Caco-2 (cell line): ENCODE measurements around the gene GFOD1. TPM values are rescaled to one million over a fixed set of nuclear protein-coding genes. Genes with fewer than 3 reads are reported as not detected.

ENCODE experiments used
- BruUV-seq: library from RNA; stranded (reverse); fragments of 400-500 nt; replicated peaks from 2 replicates; lab custom pipeline; 2021; lab: Mats Ljungman, UMichigan
- CTCF ChIA-PET: fragments of 300-600 bp; sonication (Branson Sonifier 250); formaldehyde crosslinking; loops from one replicate; lab custom pipeline; 2022; ENCODE audit warnings: antibody characterized with exemption; lab: Charles Lee
- POLR2A ChIA-PET: fragments of 300-600 bp; sonication (Branson Sonifier 250); formaldehyde crosslinking; loops from one replicate; lab custom pipeline; 2022; ENCODE audit warnings: antibody characterized with exemption; lab: Charles Lee
- DNase-seq, 2 experiments: peaks; one replicate each; pipeline versions ENCODE4 v3.0.0 to v3.0.0-alpha.2; 2020 to 2022
- H3K27me3 ChIP-seq: replicated peaks from 2 replicates; pipeline ENCODE4 v1.6.0; 2011; ENCODE audit warnings: low read length; ENCODE audit not compliant: control insufficient read depth, insufficient read depth
- H3K36me3 ChIP-seq: 2 replicates; pipeline ENCODE4 v1.5.1; 2011; ENCODE audit warnings: low read length; ENCODE audit not compliant: control insufficient read depth, insufficient read depth
- H3K4me1 ChIP-seq: fragments of 250-450 bp; sonication (Bioruptor Pico); 2 replicates; pipeline ENCODE4 v1.5.1; 2020; ENCODE audit warnings: mild to moderate bottlenecking
- H3K4me3 ChIP-seq: 2 replicates; pipeline ENCODE4 v1.5.1; 2011; ENCODE audit warnings: low read depth, mild to moderate bottlenecking, control low read depth, low read length
- H3K9me3 ChIP-seq: fragments of 250-450 bp; sonication (Bioruptor Pico); 2 replicates; pipeline ENCODE4 v1.5.1; 2020; ENCODE audit warnings: mild to moderate bottlenecking, moderate library complexity
- H3K27ac Mint-ChIP-seq: one replicate; pipeline ENCODE4 v1.8.0; 2022; ENCODE audit warnings: mixed read lengths; ENCODE audit not compliant: unreplicated experiment
- H3K27me3 Mint-ChIP-seq: one replicate; pipeline ENCODE4 v1.8.0; 2022; ENCODE audit warnings: mixed read lengths; ENCODE audit not compliant: insufficient read depth, unreplicated experiment
- H3K36me3 Mint-ChIP-seq: one replicate; pipeline ENCODE4 v1.8.0; 2022; ENCODE audit warnings: mild to moderate bottlenecking, mixed read lengths; ENCODE audit not compliant: insufficient read depth, unreplicated experiment
- H3K4me1 Mint-ChIP-seq: one replicate; pipeline ENCODE4 v1.8.0; 2022; ENCODE audit warnings: low read depth, mixed read lengths; ENCODE audit not compliant: unreplicated experiment
- H3K4me3 Mint-ChIP-seq: one replicate; pipeline ENCODE4 v1.8.0; 2022; ENCODE audit warnings: mild to moderate bottlenecking, moderate library complexity, mixed read lengths; ENCODE audit not compliant: unreplicated experiment
- H3K9me3 Mint-ChIP-seq: one replicate; pipeline ENCODE4 v1.8.0; 2022; ENCODE audit warnings: mixed read lengths; ENCODE audit not compliant: unreplicated experiment
- intact Hi-C: fragments of 100-400 bp; cut with micrococcal nuclease; formaldehyde crosslinking; loops from one replicate; pipeline ENCODE4 v1.10.0; 2022; ENCODE audit not compliant: unreplicated experiment
- total RNA-seq: library from RNA; stranded (reverse); gene quantifications from 2 replicates; pipeline ENCODE4 v1.2.3, GENCODE V29; 2022
- TF ChIP-seq, protein P1 (sequence below), 2 experiments: fragments of 200-600 bp in 1 of 2; IDR thresholded peaks; 1 replicate in 1 of 2; 2 replicates in 1 of 2; pipeline versions ENCODE4 v1.5.1 to v1.8.0; 2011 to 2022; ENCODE audit warnings: antibody characterized with exemption in 1 of 2, control low read depth in 1 of 2, inconsistent platforms in 1 of 2, low read depth in 1 of 2, low read length in 1 of 2, mild to moderate bottlenecking in 1 of 2, moderate library complexity in 1 of 2; ENCODE audit not compliant: insufficient read depth in 1 of 2, severe bottlenecking in 1 of 2, unreplicated experiment in 1 of 2

Gene GFOD1
- total RNA-seq, 1 experiment from 2014 or later = 0.84 TPM

DNA sequence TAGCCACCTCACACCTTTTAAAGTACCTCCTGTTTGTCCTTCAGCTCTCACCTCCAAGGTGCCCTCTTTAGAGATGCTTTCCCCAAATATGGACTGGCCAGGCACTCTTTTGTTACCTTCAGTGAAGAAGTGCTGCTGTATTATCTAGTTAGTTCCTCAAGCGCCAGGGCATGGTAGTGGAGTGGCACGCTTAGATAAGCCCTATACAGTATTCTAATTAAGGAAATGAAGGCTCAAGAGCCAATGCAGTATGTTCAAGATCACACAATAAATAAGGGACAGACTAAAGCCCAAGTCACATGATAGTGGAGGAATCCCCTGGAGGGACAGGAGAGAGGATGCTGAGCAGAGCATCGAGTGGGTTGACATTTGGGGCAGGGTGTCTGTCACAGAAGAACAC lies 28.5 kb upstream of the GFOD1 start:
- Histone ChIP-seq H3K9me3 (no peaks in the 10 kb centered on the region), H3K36me3 (no peaks in the 10 kb centered on the region), H3K4me1 (no peaks in the 10 kb centered on the region), H3K4me3 (no peak overlapping the region), H3K27me3 (no peaks in the 10 kb centered on the region)
- H3K4me3 Mint-ChIP-seq = no peak overlapping the region
- no peaks in the 10 kb centered on the region for H3K9me3 Mint-ChIP-seq
- peaks cover 4% of the 10 kb centered on the region for H3K27me3 Mint-ChIP-seq
- peaks cover 7% of the 10 kb centered on the region for H3K4me1 Mint-ChIP-seq
- ChIA-PET POLR2A (no interaction called here), CTCF (no interaction called here)
- H3K27ac Mint-ChIP-seq = no peak overlapping the region
- DNase-seq = no peak
- no TSS peak for BruUV-seq
- no peaks in the 10 kb centered on the region for H3K36me3 Mint-ChIP-seq
- intact Hi-C loops = no loop called here
- TF ChIP-seq, protein P1, sequence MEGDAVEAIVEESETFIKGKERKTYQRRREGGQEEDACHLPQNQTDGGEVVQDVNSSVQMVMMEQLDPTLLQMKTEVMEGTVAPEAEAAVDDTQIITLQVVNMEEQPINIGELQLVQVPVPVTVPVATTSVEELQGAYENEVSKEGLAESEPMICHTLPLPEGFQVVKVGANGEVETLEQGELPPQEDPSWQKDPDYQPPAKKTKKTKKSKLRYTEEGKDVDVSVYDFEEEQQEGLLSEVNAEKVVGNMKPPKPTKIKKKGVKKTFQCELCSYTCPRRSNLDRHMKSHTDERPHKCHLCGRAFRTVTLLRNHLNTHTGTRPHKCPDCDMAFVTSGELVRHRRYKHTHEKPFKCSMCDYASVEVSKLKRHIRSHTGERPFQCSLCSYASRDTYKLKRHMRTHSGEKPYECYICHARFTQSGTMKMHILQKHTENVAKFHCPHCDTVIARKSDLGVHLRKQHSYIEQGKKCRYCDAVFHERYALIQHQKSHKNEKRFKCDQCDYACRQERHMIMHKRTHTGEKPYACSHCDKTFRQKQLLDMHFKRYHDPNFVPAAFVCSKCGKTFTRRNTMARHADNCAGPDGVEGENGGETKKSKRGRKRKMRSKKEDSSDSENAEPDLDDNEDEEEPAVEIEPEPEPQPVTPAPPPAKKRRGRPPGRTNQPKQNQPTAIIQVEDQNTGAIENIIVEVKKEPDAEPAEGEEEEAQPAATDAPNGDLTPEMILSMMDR (IDR thresholded peaks at IDR 0.05; ENCODE audit: insufficient read depth in 1 of 2, low read depth in 1 of 2, low read length in 1 of 2, severe bottlenecking in 1 of 2, unreplicated experiment in 1 of 2) = no peak

DNA sequence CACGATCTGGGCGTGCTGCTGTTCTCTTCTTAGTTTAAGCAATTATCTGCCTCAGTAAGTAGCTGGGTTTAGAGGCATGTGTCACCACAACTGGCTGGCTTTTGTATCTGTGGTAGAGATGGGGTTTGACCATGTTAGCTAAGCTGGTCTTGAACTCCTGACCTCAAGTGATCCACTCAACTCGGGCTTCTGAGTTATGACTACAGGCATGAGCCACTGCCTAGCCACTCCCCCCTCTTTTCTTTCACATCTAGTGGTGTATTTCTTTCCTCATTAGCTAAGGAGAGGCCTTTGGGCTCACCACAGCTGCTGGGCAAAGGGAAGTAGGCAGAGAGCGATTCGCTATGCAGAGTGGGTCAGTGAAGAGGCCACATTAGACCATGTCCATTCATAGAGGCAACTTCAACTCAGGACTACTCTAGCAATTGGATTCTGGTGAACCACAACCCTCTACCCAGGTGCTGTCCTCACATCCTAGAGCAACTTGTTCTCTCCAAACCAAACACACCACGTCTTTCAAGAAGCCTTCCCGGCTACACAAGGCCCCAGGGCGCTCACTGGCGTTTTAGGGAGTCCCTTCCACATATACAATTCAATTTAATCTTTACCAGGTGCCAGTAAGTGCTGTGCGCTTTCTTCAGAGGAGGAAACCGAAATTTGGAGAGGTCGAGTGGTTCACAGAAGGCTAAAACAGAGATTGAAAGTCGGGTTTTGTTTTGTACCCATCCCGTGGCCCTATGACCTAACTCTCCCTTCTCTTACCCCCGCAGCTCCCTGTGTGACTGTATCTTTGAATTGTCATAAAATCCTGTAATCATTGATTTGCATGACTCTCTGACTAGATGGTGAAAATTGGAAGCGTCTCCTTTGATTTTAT lies 26.5 kb upstream of the GFOD1 start:
- TF ChIP-seq, protein P1 (IDR thresholded peaks at IDR 0.05; ENCODE audit: insufficient read depth in 1 of 2, low read depth in 1 of 2, low read length in 1 of 2, severe bottlenecking in 1 of 2, unreplicated experiment in 1 of 2) = no peak
- BruUV-seq = no TSS peak
- Mint-ChIP-seq H3K9me3 (no peaks in the 10 kb centered on the region), H3K36me3 (no peaks in the 10 kb centered on the region), H3K4me1 (peaks cover 7% of the 10 kb centered on the region), H3K27ac (no peak overlapping the region), H3K4me3 (no peak overlapping the region), H3K27me3 (no peaks in the 10 kb centered on the region)
- no peak for DNase-seq
- Histone ChIP-seq H3K27me3 (no peaks in the 10 kb centered on the region), H3K4me1 (no peaks in the 10 kb centered on the region), H3K9me3 (no peaks in the 10 kb centered on the region), H3K4me3 (no peak overlapping the region), H3K36me3 (no peaks in the 10 kb centered on the region)
- intact Hi-C loops = no loop called here
- CTCF ChIA-PET = no interaction called here
- POLR2A ChIA-PET = no interaction called here

DNA sequence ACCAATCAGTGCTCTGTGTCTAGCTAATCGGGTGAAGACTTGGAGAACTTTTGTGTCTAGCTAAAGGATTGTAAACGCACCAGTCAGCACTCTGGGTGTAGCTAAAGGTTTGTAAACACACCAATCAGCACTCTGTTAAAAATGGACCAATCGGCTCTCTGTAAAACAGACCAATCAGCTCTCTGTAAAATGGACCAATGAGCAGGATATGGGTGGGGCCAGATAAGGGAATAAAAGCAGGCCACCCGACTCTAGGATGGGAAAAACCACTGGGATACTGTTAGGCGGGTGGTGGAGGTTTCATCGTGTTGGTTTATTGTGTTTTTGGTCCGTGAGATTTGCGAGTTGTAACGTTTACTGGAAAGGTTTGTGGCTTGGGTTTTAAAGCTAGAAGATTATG lies 25.5 kb upstream of the GFOD1 start:
- no peak overlapping the region for H3K4me3 Mint-ChIP-seq
- TF ChIP-seq, protein P1 (IDR thresholded peaks at IDR 0.05; ENCODE audit: insufficient read depth in 1 of 2, low read depth in 1 of 2, low read length in 1 of 2, severe bottlenecking in 1 of 2, unreplicated experiment in 1 of 2) = no peak
- POLR2A ChIA-PET = interaction anchor here (0.5 kb wide), 1 partner anchor 161 kb away, joined by 3 read pairs; no protein-coding TSS in a partner anchor
- Histone ChIP-seq H3K4me3 (no peak overlapping the region), H3K9me3 (no peaks in the 10 kb centered on the region), H3K4me1 (no peaks in the 10 kb centered on the region), H3K36me3 (no peaks in the 10 kb centered on the region), H3K27me3 (no peaks in the 10 kb centered on the region)
- CTCF ChIA-PET = no interaction called here
- BruUV-seq = no TSS peak
- DNase-seq = no peak
- peaks cover 7% of the 10 kb centered on the region for H3K4me1 Mint-ChIP-seq
- H3K36me3 Mint-ChIP-seq = no peaks in the 10 kb centered on the region
- intact Hi-C loops = no loop called here
- H3K27me3 Mint-ChIP-seq = peaks cover 5% of the 10 kb centered on the region
- no peak overlapping the region for H3K27ac Mint-ChIP-seq
- no peaks in the 10 kb centered on the region for H3K9me3 Mint-ChIP-seq
